HepG2 (cell line): ENCODE data around the gene CHCT1. TPM values are rescaled to one million over a fixed set of nuclear protein-coding genes. Genes with fewer than 3 reads are reported as not detected.

Experiments used
- CBX2 ChIP-seq, 2 experiments: fragments of 200-600 bp in 1 of 2; sonication (generic); formaldehyde crosslinking in 1 of 2; IDR thresholded peaks; 2 replicates each; pipeline versions ENCODE4 v1.7.0 to v1.8.1; 2018 to 2022; ENCODE audit warnings: low read depth in 2 of 2, low read length in 1 of 2, mild to moderate bottlenecking in 1 of 2, missing genetic modification reagents in 1 of 2
- FIP1L1 ChIP-seq: fragments of 200-400 bp; formaldehyde crosslinking; IDR thresholded peaks from 2 replicates; pipeline ENCODE4 v1.6.1; 2018; ENCODE audit warnings: low read depth, mild to moderate bottlenecking, low read length, moderate library complexity, borderline replicate concordance; ENCODE audit not compliant: insufficient read depth
- FOXP4 ChIP-seq: sonication (generic); formaldehyde crosslinking; IDR thresholded peaks from 2 replicates; pipeline ENCODE4 v1.4.0; 2020; ENCODE audit warnings: missing genetic modification reagents
- HNRNPLL ChIP-seq: fragments of 200-400 bp; formaldehyde crosslinking; IDR thresholded peaks from 2 replicates; pipeline ENCODE4 v1.6.1; 2017; ENCODE audit warnings: mild to moderate bottlenecking, low read depth, low read length; ENCODE audit not compliant: poor library complexity, severe bottlenecking
- IRX3 ChIP-seq: sonication (generic); formaldehyde crosslinking; IDR thresholded peaks from 2 replicates; pipeline ENCODE4 v1.8.1; 2023; ENCODE audit warnings: mild to moderate bottlenecking, low read depth, missing genetic modification reagents, borderline replicate concordance
- KMT2A ChIP-seq: sonication (generic); formaldehyde crosslinking; IDR thresholded peaks from 2 replicates; pipeline ENCODE4 v1.4.0; 2020; ENCODE audit warnings: missing genetic modification reagents
- NCOR1 ChIP-seq: fragments of 200-600 bp; sonication (generic); IDR thresholded peaks from 2 replicates; pipeline ENCODE4 v1.7.0; 2017; ENCODE audit warnings: antibody characterized with exemption, low read length, borderline replicate concordance
- NR2F2 ChIP-seq: IDR thresholded peaks from 2 replicates; pipeline ENCODE4 v1.6.1; 2012; ENCODE audit warnings: low read depth, inconsistent platforms, borderline replicate concordance
- PTBP1 ChIP-seq: fragments of 200-400 bp; formaldehyde crosslinking; IDR thresholded peaks from 2 replicates; pipeline ENCODE4 v1.6.1; 2018; ENCODE audit warnings: low read length, low read depth; ENCODE audit not compliant: poor library complexity, severe bottlenecking
- REPIN1 ChIP-seq: sonication (generic); formaldehyde crosslinking; IDR thresholded peaks from 2 replicates; pipeline ENCODE4 v1.8.0; 2022; ENCODE audit warnings: missing genetic modification reagents, low read depth, mild to moderate bottlenecking, borderline replicate concordance
- RXRB ChIP-seq: IDR thresholded peaks from 2 replicates; pipeline ENCODE4 v1.6.1; 2016; ENCODE audit warnings: borderline replicate concordance, missing genetic modification reagents, missing compliant biosample characterization
- SAFB2 ChIP-seq: sonication (generic); formaldehyde crosslinking; IDR thresholded peaks from 2 replicates; pipeline ENCODE4 v1.5.1; 2020; ENCODE audit warnings: missing genetic modification reagents, low read depth, mild to moderate bottlenecking, borderline replicate concordance
- ZBTB43 ChIP-seq: sonication (generic); formaldehyde crosslinking; conservative IDR thresholded peaks from 2 replicates; pipeline ENCODE4 v1.4.0; 2020; ENCODE audit warnings: missing genetic modification reagents
- ZNF33B ChIP-seq: sonication (generic); formaldehyde crosslinking; IDR thresholded peaks from 2 replicates; pipeline ENCODE4 v1.5.1; 2020; ENCODE audit warnings: mild to moderate bottlenecking, missing genetic modification reagents
- ZNF343 ChIP-seq: sonication (generic); formaldehyde crosslinking; IDR thresholded peaks from 2 replicates; pipeline ENCODE4 v1.4.0; 2020; ENCODE audit warnings: mild to moderate bottlenecking, missing genetic modification reagents
- ZNF354B ChIP-seq: sonication (generic); formaldehyde crosslinking; IDR thresholded peaks from 2 replicates; pipeline ENCODE4 v1.8.0; 2022; ENCODE audit warnings: mild to moderate bottlenecking, missing genetic modification reagents
- ZNF850 ChIP-seq: sonication (generic); formaldehyde crosslinking; conservative IDR thresholded peaks from 2 replicates; pipeline ENCODE4 v1.9.0; 2021; ENCODE audit warnings: mild to moderate bottlenecking, missing genetic modification reagents
- polyA plus RNA-seq, 8 experiments: library from polyadenylated mRNA; depleted of rRNA in 3 of 8; stranded (reverse) in 7 of 8; unstranded in 1 of 8; fragments of >200 nt; fragmentation: Illumina TruSeq in 4 of 8; extraction: Trizol in 4 of 8; gene quantifications; 2 replicates each; pipeline versions ENCODE4 v1.2.1 to v1.2.3, GENCODE V29; 2011 to 2016; ENCODE audit warnings: low read depth in 4 of 8, missing spikeins in 1 of 8, mixed read lengths in 1 of 8; ENCODE audit not compliant: insufficient read depth in 1 of 8
- total RNA-seq, 5 experiments: library from RNA; depleted of rRNA; stranded (reverse); fragments of >200 nt; fragmentation: Illumina TruSeq; extraction: Trizol; gene quantifications; 2 replicates each; pipeline ENCODE4 v1.2.3, GENCODE V29; 2016; ENCODE audit warnings: low read depth in 1 of 5
- TF ChIP-seq, protein P1 (sequence below), 2 experiments: sonication (generic) in 1 of 2; formaldehyde crosslinking in 1 of 2; IDR thresholded peaks; 2 replicates each; pipeline versions ENCODE4 v1.5.1 to v1.6.1; 2011 to 2020; ENCODE audit warnings: borderline replicate concordance in 1 of 2, low read depth in 1 of 2, low read length in 1 of 2, mild to moderate bottlenecking in 1 of 2, missing genetic modification reagents in 1 of 2, moderate library complexity in 1 of 2

The CHCT1 gene
- total and polyA plus RNA-seq, 2 of the 13 experiments (the other 11 are each of a cell fraction or from before 2014, with no cell fraction given), result not detected

DNA sequence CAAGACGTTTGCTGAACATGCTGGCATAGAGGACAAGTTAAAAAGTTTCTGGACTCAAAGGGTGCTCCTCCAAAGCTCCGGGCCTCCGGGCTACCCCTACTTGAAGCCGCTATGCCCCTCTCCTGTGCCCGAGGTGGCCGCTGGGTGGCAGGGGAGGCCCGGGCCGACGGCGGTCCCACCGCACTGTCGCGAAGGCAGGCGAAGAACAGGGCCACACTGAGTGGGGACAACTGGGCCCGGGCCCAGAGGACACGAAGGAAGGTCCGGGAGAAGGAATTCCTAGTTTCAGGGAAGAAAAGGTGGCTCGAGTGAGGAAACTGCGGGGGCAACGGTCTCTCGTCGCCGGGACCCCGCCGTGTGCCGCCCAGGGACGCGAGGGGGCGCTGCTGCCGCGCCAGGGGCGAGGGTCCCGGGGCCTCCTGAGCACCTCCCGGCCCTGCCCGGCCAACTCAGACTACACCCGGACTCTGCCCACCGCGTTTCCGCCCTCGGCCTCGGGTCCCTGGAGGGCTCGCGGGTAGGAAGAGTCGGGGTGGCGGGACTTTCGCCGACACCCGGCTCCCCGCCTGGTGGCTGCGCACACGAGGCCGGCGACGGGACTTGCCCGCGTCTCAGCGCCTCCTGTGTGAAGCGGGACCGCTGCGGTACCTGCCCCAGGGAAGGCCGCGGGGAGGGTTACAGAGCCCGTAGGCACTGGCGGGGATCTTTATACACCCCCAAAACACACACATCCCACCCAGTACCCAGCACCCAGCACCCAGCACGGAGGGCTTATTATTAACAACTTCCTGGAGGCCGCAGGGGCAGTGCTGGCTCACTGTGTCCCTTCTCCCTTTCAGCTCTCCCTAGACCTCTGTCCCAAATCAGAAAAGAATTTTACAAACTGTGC is 772 bp upstream of the CHCT1 start (continued):
- TF ChIP-seq, protein P1, sequence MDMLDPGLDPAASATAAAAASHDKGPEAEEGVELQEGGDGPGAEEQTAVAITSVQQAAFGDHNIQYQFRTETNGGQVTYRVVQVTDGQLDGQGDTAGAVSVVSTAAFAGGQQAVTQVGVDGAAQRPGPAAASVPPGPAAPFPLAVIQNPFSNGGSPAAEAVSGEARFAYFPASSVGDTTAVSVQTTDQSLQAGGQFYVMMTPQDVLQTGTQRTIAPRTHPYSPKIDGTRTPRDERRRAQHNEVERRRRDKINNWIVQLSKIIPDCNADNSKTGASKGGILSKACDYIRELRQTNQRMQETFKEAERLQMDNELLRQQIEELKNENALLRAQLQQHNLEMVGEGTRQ (IDR thresholded peaks at IDR 0.05; ENCODE audit: low read depth, low read length), result no peak
- TF ChIP-seq, protein P1 (CRISPR knock-in tag; IDR thresholded peaks at IDR 0.05; ENCODE audit: borderline replicate concordance), result no peak
- TF ChIP-seq HNRNPLL, result peak; percentile 51
- TF ChIP-seq SAFB2 (CRISPR knock-in tag), result no peak
- TF ChIP-seq NCOR1, result no peak
- no peak for TF ChIP-seq ZNF343 (CRISPR knock-in tag)
- TF ChIP-seq ZNF33B, result 0 out of 2 replicates have a peak, but pooled peaks have one; percentile 56
- no peak for TF ChIP-seq KMT2A
- TF ChIP-seq IRX3 (CRISPR knock-in tag), result 0 out of 2 replicates have a peak, but pooled peaks have one; percentile 38
- no peak for TF ChIP-seq CBX2 (IDR thresholded peaks at IDR 0.05; ENCODE audit: low read depth, low read length)
- TF ChIP-seq CBX2 (CRISPR knock-in tag; IDR thresholded peaks at IDR 0.05; ENCODE audit: low read depth), result no peak
- peak; percentile 40; the same call in 1 of the 2 replicates for TF ChIP-seq REPIN1 (CRISPR knock-in tag)
- TF ChIP-seq RXRB (CRISPR knock-in tag), result no peak
- TF ChIP-seq ZNF354B (CRISPR knock-in tag), result peak; percentile 54; the same call in 1 of the 2 replicates
- no peak for TF ChIP-seq FOXP4 (CRISPR knock-in tag)
- no peak for TF ChIP-seq NR2F2
- no peak for TF ChIP-seq ZNF850 (CRISPR knock-in tag)
- no peak for TF ChIP-seq FIP1L1
- TF ChIP-seq PTBP1, result no peak
- no peak for TF ChIP-seq ZBTB43 (CRISPR knock-in tag)
